IPS-20b (cell line): ENCODE measurements around the gene PAPSS1.
"Not testable (repeated sequence)": the region's sequence is repeated elsewhere in the genome, so short reads cannot be mapped to it uniquely, and the experiment has no call there.

Source experiments
- H3K27ac ChIP-seq: one replicate; pipeline ENCODE4 v1.5.1; 2013; ENCODE audit warnings: low read length
- H3K27me3 ChIP-seq: 2 replicates; pipeline ENCODE4 v1.6.1; 2013; ENCODE audit warnings: mild to moderate bottlenecking, low read length, inconsistent platforms; ENCODE audit not compliant: insufficient read depth
- H3K36me3 ChIP-seq: 2 replicates; pipeline ENCODE4 v1.6.1; 2013; ENCODE audit warnings: low read depth, mild to moderate bottlenecking, inconsistent platforms, low read length, moderate library complexity; ENCODE audit not compliant: insufficient read depth
- H3K4me1 ChIP-seq: 2 replicates; pipeline ENCODE4 v1.6.1; 2013; ENCODE audit warnings: mild to moderate bottlenecking, control low read depth, inconsistent platforms, low read length, moderate library complexity; ENCODE audit not compliant: insufficient read depth
- H3K4me3 ChIP-seq: 2 replicates; pipeline ENCODE4 v1.5.1; 2013; ENCODE audit warnings: mild to moderate bottlenecking, low read length, inconsistent platforms
- H3K9ac ChIP-seq: 2 replicates; pipeline ENCODE4 v1.6.1; 2013; ENCODE audit warnings: low read depth, mild to moderate bottlenecking, inconsistent platforms, low read length, moderate library complexity
- H3K9me3 ChIP-seq: 2 replicates; pipeline ENCODE4 v1.6.1; 2013; ENCODE audit warnings: mild to moderate bottlenecking, low read depth, low read length, inconsistent platforms; ENCODE audit not compliant: insufficient read depth

Gene PAPSS1

DNA sequence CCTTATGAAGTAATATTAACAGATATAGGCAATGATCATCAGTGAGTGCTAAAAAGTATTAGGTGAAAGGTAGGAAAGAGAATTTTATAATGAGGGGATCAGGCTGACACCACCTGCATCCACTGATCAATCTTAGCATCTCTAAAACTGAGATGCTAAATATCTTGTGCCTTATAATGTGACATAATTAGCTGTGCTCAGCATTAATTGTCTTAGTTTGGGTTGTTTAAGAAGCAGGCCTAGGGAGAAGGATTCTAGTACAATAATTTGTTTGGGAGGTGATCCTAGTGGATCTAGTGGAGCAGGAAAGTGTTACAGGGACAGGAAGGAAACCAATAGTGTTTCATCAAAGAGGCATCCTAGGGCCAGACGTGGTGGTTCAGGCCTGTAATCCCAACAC lies 22.2 kb upstream of the PAPSS1 start:
- no peaks in the 10 kb centered on the region for H3K27me3 ChIP-seq
- no peaks in the 10 kb centered on the region for H3K4me1 ChIP-seq
- H3K4me3 ChIP-seq, result no peak overlapping the region
- H3K27ac ChIP-seq, result no peak overlapping the region
- no peaks in the 10 kb centered on the region for H3K9me3 ChIP-seq
- H3K9ac ChIP-seq, result no peak overlapping the region
- H3K36me3 ChIP-seq, result no peaks in the 10 kb centered on the region

DNA sequence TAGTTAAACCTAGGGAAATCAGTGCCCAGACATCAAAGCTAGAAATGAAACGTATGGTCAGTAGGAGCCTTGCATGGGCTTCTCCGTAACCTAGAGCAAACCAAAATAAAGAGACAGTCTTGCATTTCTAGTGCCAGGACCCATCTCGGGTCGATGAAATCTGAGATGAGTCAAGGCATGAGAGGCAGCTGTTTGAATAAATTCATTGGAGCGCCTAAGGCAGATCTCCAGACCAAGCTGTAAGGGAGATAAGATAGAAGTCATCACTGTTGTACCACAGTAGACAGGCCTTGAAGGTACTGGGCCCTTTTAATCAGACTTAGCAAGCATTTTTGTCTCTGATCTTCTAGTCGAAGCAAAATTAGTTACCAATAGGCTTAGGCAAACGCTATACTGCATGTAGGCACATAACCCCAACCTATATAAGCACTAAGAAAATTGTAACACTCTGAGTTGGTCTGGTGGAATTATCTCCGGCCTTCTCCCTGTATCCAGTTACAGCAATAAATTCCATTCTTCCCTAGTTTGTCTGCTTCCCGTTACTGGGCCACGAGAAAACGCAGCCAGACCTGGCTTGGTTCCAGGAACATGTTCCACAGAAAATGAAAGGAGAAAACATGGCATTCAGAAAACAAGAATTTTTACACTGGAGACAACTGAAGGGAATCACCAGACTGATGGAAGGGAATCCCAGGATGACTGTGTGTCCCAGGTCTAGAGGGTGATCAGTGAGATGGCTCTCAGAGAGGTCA lies 21.1 kb upstream of the PAPSS1 start:
- Histone ChIP-seq H3K9ac (no peak overlapping the region), H3K36me3 (no peaks in the 10 kb centered on the region), H3K9me3 (no peaks in the 10 kb centered on the region), H3K4me1 (no peaks in the 10 kb centered on the region), H3K27me3 (peaks cover under 1% of the 10 kb centered on the region), H3K27ac (no peak overlapping the region), H3K4me3 (no peak overlapping the region)

DNA sequence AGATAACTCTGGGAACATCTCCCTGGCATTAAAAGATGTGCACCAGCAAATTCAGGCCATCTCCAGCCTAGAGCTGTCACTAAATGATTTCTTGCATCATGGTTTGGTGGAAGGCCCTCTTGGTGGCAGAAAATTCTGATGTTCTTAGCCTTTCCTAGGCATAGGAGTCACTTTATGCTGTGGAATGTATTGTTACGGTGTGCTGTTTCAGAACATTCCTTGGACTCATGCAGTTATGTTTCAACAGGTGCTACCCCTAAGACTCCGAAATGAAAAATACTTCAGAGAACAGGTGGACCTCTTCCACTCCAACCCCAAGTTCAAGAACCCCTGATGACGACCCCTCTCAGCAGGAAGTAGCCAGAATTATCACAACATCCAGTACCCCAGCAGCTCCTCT lies 20.3 kb upstream of the PAPSS1 start:
- no peaks in the 10 kb centered on the region for H3K9me3 ChIP-seq
- no peaks in the 10 kb centered on the region for H3K36me3 ChIP-seq
- peaks cover 8% of the 10 kb centered on the region for H3K27me3 ChIP-seq
- no peak overlapping the region for H3K9ac ChIP-seq
- H3K4me1 ChIP-seq, result no peaks in the 10 kb centered on the region
- H3K27ac ChIP-seq, result no peak overlapping the region
- H3K4me3 ChIP-seq, result no peak overlapping the region

DNA sequence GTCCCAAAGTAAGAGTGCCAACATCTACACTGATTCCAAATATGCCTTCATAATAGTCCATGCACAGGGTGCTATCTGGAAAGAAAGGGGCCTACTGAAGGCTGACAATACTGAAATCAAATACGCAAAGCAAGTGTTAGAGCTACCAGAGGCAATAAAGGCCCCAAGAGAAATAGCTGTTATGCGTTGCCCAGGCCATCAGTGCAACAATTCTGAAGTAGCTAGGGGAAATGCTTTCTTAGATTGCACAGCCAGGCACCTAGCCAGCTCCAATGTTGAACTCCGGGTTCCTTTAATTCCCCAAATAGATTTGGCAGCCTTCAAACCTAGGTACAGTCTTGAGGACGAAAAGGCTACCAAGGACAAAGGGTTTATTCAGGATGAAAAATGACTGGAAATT lies 17.4 kb upstream of the PAPSS1 start:
- Histone ChIP-seq H3K9me3 (no peaks in the 10 kb centered on the region), H3K36me3 (no peaks in the 10 kb centered on the region), H3K27ac (no peak overlapping the region), H3K4me3 (no peak overlapping the region), H3K4me1 (peaks cover 10% of the 10 kb centered on the region), H3K27me3 (peaks cover 36% of the 10 kb centered on the region), H3K9ac (no peak overlapping the region)

DNA sequence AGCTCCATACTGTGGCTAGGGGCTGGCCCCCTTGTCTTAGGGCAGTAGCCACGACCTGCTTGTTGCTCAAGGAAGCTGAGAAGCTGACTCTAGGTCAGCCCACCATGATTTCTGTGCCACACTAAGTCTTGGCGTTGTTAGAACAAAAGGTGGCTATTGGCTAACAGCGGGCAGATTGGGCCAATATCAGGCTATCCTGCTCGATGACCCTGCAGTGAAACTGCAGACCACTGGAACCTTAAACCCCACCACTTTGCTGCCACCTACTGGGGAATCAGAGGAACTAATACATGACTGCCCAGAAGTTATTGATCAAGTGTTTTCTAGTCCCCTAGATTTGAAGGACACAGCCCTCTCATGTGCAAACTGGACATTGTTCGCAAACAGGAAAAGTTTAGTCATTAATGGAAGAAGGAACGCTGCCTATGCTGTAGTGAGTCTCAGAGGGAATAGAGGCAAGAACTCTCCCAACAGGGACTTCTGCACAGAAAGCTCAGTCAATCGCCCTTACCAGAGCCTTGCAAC lies 17.0 kb upstream of the PAPSS1 start:
- Histone ChIP-seq H3K9ac (no peak overlapping the region), H3K9me3 (no peaks in the 10 kb centered on the region), H3K36me3 (no peaks in the 10 kb centered on the region), H3K27me3 (peaks cover 41% of the 10 kb centered on the region), H3K4me3 (no peak overlapping the region), H3K27ac (no peak overlapping the region), H3K4me1 (peaks cover 10% of the 10 kb centered on the region)

DNA sequence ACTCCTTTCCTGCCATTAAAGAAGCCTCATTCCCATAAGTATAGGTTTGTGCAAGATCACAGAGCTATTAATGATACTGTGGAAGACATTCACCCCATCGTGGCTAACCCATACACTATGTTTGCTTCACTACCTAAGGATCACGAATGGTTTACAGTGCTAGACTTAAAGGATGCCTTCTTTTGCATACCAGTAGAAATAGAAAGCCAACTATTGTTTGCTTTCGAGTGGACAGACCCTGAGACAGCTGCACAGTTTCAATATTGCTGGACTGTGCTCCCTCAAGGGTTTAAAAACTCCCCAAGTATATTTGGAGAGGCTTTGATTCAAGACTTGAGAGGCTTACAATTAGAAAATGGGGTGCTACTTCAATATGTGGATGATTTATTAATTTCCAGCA lies 16.0 kb upstream of the PAPSS1 start:
- Histone ChIP-seq H3K27me3 (peaks cover 44% of the 10 kb centered on the region), H3K27ac (no peak overlapping the region), H3K4me1 (peaks cover 10% of the 10 kb centered on the region), H3K9me3 (no peaks in the 10 kb centered on the region), H3K9ac (no peak overlapping the region), H3K4me3 (no peak overlapping the region), H3K36me3 (no peaks in the 10 kb centered on the region)

DNA sequence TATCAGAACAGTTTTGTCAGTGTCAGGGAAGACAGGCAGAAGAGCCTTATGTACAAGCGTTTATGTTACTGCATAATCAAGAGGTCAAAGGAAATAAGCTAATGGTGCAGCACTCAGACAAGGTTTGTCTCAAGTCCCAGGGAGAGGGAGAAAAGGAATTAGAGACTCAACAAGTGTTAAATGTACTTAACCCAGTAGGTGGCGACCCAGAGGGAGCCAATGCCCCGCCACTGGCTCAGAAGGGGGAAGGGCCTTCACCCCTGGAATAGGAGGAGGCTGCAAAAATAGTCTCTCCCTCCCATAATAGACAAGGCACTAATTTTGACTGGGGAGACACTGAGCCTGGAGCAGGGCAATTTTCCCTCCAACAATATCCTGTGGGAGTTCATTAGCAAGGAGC lies 14.1 kb upstream of the PAPSS1 start:
- H3K27ac ChIP-seq, result no peak overlapping the region
- H3K9ac ChIP-seq, result no peak overlapping the region
- H3K4me1 ChIP-seq, result peaks cover 10% of the 10 kb centered on the region
- H3K36me3 ChIP-seq, result no peaks in the 10 kb centered on the region
- no peaks in the 10 kb centered on the region for H3K9me3 ChIP-seq
- peak overlapping the region; percentile 16; the same call in 1 of the 2 replicates for H3K4me3 ChIP-seq
- peaks cover 44% of the 10 kb centered on the region for H3K27me3 ChIP-seq

DNA sequence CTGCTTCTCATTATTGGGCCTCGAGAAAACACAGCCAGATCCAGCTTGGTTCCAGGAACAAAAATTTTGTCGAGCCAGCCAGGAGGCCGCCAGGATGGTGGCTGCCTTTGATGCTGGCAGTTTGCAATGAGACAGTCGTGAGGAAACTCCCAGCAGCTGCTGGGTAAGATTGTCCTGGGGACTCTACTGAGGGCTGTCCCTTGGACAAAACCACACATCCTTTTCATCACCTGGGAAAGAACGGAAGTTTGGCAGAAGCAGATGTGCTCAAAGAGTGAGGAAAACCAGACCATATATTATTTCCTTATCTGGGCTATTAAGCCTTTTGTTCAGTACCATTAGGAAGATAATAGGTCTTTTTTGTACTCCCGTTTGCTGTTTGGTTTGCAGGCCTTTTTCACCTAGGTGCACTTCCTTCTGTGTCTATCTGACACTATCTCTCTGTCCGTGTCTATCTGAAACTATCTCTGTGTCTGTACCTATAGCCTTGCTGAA lies 13.4 kb upstream of the PAPSS1 start:
- H3K4me3 ChIP-seq, result no peak overlapping the region
- no peak overlapping the region for H3K27ac ChIP-seq
- H3K9me3 ChIP-seq, result no peaks in the 10 kb centered on the region
- peaks cover 10% of the 10 kb centered on the region for H3K4me1 ChIP-seq
- no peaks in the 10 kb centered on the region for H3K36me3 ChIP-seq
- no peak overlapping the region for H3K9ac ChIP-seq
- H3K27me3 ChIP-seq, result peaks cover 44% of the 10 kb centered on the region

DNA sequence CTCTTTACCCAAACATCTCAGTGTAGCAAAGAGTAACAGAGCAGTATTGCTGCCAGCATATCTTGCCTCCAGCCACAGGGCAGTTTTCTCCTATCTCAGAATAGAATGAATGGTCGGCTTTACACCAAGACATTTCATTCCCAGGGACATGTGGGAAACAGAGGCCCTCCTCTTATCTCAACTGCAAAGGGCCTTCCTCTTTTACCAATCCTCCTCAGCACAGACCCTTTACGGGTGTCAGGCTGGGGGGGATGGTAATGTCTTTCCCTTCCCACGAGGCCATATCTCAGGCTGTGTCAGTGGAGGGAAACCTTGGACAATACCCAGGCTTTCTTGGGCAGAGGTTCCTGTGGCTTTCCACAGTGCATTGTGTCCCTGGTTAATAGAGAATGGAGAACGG lies 9.0 kb upstream of the PAPSS1 start:
- H3K36me3 ChIP-seq, H3K4me3 ChIP-seq, H3K9ac ChIP-seq, H3K27ac ChIP-seq, H3K4me1 ChIP-seq, H3K9me3 ChIP-seq: not testable (repeated sequence)
- peaks cover 23% of the 10 kb centered on the region for H3K27me3 ChIP-seq

DNA sequence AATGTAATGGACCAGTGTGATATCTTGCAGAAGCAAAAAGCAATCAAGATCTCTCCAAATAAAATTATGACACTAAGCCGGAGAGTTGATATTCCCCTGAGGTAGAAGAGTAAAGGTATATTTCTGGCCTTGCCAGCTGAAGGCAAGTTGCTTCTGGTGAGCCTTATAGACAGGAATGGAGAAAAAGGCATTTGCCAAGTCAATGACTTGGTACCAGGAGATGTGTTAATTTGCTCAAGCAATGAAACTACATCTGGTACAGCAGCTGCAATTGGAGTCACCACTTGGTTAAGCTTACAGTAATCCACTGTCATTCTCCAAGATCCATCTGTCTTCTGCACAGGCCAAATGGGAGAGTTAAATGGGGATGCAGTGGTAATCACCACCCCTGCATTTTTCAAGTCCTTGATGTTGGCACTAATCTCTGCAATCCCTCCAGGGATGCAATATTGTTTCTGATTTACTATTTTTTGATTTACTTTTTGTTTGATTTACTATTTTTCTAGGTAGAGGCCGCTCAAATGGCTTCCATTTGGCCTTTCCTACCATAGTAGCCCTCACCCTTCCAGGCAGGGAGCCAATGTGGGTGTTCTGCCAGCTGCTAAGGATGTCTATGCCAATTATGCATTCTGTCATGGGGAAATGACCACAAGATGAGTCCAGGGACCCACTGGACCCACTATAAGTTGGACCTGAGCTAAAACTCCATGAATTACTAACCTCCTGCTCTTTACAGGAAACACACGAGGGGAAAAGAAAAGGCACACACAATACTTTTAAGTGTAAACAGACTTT lies 6.3 kb upstream of the PAPSS1 start:
- H3K4me3 ChIP-seq, H3K36me3 ChIP-seq, H3K9me3 ChIP-seq, H3K9ac ChIP-seq, H3K27me3 ChIP-seq, H3K27ac ChIP-seq, H3K4me1 ChIP-seq: not testable (repeated sequence)

DNA sequence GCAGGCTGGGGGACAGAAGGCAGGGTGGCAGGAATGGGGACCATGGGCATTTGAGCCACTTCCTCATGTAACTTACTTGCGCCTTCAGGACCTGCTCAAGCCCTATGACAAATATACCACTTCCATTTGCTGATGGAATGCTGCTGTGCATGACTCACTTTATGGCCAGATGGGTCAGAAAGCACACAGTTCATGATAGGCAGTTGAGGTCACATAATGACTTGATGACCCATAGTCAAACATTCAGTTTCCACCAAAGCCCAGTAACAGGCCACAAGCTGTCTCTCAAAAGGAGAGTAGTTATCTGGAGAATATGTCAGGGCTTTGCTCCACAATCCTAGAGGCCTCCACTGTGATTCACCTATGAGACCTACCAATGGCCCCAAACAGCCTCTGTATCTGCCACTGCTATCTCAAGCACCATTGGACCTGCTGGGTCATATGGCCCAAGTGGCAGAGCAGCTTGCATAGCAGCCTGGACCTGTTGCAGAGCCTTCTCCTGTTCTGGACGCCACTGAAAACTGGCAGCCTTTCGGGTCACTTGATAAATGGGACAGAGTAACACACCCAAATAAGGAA lies 5.3 kb upstream of the PAPSS1 start:
- Histone ChIP-seq H3K27ac (no peak overlapping the region), H3K9ac (no peak overlapping the region), H3K4me3 (no peak overlapping the region), H3K27me3 (no peaks in the 10 kb centered on the region), H3K9me3 (no peaks in the 10 kb centered on the region), H3K4me1 (no peaks in the 10 kb centered on the region; the same call in 1 of the 2 replicates), H3K36me3 (no peaks in the 10 kb centered on the region)
